Measurements from ENCODE around the gene STRN.

- TF ChIP-seq CTCF (IDR thresholded peaks at IDR 0.05) (no peak), ZFX (IDR thresholded peaks at IDR 0.05; ENCODE audit: borderline replicate concordance) (no peak)
Observed at GRCh38 chr2:36878429-36878828, 87.9 kb downstream of the STRN start.
